ENCODE results near the gene RNF32. TPM values are rescaled to one million over a fixed set of nuclear protein-coding genes. Genes with fewer than 3 reads are reported as not detected.

Gene RNF32
- total RNA-seq (2014; rRNA removed; shearing (Covaris generic); ENCODE audit: low replicate concordance): 2.6 and 13.5 TPM in 2 replicates

DNA sequence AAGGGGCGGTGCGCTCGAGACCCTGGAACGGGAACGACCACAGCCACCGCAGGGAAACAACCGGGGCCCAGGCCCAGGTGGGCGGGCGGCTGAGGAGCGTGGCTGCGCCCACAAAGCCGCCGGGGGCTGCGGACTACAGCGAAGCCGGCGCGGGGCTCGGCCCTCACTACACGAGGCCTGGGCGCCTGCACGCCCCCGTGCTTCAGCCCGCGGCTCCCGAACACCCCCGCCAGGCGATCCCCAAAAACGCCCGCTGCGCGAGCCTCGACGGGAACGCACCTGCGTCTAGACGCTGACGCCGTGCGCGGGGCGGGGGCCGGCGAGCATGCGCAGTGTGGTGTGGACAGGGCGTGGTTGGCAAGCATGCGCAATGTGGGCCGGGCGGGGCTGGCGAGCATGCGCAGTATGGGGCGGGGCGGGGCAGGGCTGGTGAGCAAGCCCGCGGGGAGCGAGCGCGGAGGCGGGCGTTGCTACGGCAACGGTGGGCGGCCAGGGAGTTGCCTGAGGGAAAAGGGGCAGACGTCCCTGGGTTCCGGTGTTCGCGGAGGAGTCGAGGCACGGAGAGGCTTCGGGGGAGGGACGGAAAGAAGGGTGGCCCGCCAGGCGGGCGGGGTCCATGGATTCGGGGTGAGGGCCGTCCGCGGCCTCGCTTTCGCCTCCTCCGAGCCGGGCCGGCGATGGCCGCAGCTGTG is at the start of gene RNF32:
RNF32 (plus strand) TSS at position 518 of the 692 bp plus-strand sequence. CDS start 3,104 bp downstream, outside the sequence.
- DNase-seq (ENCODE audit: low read depth): peak; percentile 83
- in situ Hi-C loops (cut with HindIII; ENCODE audit: low pct_unique_long_range_greater_than_20kb, low sequenced_read_pairs): no loop called here

DNA sequence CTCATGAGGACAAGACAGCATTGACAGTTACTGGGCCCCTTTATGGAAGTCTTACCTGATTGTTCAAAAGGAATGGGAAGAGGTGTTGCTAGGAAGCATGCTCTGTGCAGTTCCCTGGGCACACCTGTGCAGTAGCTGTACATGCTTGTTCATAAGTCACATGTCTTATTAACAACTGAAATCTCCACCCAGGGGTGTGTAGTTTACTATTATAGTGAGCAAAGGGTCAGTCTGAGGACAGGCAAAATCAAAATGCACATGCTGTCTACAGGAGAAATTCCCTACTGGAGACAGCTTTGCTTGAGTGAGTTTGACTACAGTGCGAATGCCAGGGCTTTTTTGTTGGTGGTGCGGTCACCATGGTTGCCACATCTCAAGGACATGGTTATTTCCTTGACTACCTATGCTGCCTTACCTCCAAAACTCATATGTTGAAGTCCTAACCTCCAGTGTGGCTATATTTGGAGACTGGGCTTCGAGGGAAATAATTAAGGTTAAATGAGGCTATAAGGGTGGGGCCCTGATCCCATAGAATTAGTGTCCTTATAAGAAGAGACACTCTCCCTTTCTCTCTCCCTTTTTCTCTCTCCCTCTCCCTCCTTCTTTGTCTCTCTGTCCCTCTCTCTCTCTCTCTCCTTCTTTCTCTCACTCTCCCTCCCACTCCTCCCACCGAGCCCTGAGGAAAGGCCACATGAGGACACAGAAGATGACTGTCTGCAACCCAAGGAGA is 48.3 kb upstream of the RNF32 start:
- DNase-seq (ENCODE audit: low read depth): peak; percentile 3
- in situ Hi-C loops (cut with HindIII; ENCODE audit: low pct_unique_long_range_greater_than_20kb, low sequenced_read_pairs): no loop called here

DNA sequence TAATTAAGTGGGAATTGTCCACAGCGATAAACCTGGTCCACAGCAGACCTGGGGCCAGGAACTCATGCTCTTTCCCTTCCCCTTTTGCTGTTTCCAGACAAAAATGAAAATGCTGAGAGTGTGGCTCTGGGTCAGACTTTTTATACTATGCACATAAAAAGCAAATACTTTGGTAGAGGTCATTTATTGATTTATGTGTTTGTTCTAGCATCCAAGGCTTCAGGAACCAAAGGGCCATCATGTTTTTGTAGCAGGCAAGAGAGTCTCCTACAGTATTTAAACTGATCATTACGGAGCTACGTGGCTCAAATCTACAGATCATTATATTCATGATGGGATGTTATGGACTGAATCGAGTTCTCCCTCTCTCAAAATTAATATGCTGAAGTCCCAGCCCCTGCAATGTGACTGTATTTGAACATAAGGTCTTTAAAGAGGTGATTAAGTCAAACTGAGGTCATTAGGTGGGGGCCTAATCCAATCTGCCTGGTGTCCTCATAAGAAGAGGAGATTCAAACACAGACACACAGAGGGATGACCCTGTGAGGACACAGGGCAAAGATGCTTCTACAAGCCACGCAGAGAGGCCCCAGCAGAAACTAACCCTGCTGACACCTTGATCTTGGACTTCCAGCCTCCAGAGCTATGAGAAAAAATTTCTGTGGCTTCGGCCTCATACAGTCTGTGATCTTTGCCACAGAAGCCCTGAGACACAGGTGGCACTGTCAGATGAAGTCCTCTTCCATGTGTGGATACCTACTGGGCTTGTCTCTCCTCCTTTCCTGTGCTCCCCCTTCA is 46.1 kb upstream of the RNF32 start:
- DNase-seq (ENCODE audit: low read depth): no peak
- in situ Hi-C loops (cut with HindIII; ENCODE audit: low pct_unique_long_range_greater_than_20kb, low sequenced_read_pairs): no loop called here

DNA sequence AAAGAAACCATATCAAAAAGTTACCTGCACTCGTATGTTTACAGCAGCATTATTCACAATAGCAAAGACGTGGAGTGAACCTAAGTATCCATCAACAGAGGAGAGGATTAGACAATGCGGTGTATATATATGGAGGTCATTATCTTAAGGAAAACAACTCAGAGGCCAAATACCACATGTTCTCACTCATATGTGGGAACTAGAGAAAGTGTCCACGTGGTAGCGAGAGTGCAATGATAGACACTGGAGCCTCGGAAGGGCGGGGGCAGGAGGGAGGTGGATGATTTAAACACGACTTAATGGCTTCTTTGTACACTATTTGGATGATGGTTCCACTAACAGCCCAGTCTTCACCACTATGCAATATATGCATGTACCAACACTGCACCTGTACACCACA is 40.1 kb upstream of the RNF32 start:
- in situ Hi-C loops (cut with HindIII; ENCODE audit: low pct_unique_long_range_greater_than_20kb, low sequenced_read_pairs): no loop called here
- no peak for DNase-seq (ENCODE audit: low read depth)

DNA sequence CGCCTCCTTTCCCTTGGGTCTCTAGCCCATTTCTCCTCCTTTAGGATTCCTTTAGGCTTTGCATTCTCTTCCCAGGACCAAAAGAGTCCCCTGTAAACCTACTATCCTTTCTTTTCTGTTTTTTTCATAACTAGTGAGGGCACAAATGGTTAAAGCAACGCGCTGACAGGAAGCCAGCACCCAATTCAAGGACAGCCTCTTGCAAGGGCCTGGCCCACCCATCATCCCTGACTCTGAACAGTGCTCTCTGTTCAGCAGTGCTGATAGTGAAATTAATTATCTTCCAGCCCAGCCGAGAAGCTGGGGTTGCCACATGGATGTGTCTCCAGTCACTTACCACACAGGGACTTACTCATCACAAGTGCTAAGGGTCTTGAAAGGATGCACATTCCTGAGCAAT is 38.3 kb upstream of the RNF32 start:
- DNase-seq (ENCODE audit: low read depth): no peak
- in situ Hi-C loops (cut with HindIII; ENCODE audit: low pct_unique_long_range_greater_than_20kb, low sequenced_read_pairs): no loop called here

DNA sequence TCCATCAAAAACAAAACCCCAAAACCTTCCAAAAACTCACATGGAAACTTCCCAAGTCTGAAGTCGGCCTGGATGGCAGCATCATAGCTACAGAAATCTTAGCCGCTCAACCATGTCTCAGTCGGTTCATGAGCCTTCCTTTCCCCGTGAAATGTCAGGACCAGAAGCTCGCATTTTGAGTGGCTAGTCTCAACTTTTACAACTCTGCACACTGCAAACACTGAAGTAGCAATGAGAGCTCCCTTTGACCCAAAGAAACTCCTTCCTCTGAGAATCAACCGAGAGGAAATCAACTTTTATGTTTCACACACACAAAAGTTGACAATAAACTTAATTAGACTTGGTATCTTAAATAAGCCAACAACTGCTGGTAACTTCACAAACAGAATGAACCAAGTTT is 37.6 kb upstream of the RNF32 start:
- in situ Hi-C loops (cut with HindIII; ENCODE audit: low pct_unique_long_range_greater_than_20kb, low sequenced_read_pairs): no loop called here
- DNase-seq (ENCODE audit: low read depth): no peak

DNA sequence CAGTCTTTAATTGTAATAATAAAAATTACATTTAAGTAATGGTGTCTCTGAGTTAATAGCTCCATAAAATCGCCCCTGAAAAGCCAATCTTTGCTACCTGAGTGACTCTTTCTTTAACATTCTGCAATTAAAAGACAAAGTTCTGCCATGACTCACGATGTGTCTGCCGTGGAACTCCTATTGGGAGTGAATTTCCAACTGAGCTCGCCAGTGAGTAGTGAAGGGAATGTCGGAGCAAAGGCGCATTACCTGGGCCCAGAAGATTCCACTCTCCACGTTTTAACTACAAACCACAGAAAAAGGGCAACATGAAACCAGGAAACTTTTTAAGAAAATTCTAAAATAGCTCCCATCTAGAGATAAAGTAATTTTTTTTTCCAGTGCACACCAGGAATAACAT is 36.9 kb upstream of the RNF32 start:
- DNase-seq (ENCODE audit: low read depth): no peak
- in situ Hi-C loops (cut with HindIII; ENCODE audit: low pct_unique_long_range_greater_than_20kb, low sequenced_read_pairs): no loop called here

DNA sequence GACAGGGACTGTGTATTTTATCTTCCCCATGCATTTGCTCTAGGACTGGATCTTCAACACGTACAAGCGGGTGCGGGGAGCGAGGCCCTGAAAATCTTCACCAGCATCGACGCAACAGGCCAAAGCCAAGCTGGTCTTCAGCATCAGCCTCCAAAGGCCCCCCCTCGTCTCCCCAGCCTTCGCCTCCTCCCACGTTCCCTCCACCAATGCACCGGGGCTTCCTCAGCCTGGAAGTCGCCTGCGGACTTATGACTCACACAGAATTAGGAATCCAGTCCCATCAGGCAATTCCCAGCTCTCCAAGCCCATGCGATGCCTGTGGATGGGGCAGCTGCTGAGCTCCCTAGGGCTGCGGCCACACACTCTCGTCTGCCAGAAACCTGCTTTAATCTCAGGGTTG is 36.3 kb upstream of the RNF32 start:
- no peak for DNase-seq (ENCODE audit: low read depth)
- in situ Hi-C loops (cut with HindIII; ENCODE audit: low pct_unique_long_range_greater_than_20kb, low sequenced_read_pairs): no loop called here

DNA sequence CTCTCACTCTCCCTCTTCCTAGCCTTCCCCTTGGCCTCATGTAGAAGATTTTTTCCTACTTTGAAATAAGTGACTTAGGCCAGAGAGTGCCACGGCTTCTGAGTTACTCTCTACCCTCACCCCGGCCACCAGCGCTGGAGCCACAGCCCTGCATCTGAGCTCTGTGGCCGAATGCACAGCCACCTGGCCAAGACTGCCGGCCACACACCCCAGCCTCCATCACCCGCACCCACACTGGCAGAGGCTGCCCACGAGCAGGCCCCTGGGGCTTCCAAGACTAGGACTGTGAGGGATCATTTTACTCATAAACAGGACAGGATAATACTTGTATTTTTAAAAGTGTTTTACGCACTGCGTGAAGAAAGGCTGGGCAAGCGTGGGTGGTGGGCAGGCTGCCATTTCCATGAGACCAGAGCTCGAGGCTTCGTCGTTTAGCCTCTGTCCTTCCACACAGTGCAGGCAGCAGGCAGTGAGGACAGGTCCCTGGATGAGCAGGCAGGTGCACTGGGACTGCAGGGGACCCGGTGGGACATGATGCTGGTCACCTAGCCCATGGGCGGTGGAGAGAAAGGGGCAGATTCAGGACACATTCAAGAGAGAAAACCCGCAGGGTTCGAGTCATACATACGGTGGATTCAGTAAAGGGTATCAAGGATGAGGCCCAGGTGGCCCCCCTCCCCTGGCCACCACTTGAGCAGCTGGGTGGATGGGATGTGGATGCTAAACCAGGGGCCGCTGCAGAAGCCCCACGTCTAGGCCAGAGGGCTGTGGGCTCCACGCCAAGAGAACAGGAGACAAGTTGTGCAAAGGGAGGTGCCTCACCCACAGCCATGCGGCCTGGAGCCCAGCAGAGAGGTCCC is 35.5 kb upstream of the RNF32 start:
- DNase-seq (ENCODE audit: low read depth): no peak
- in situ Hi-C loops (cut with HindIII; ENCODE audit: low pct_unique_long_range_greater_than_20kb, low sequenced_read_pairs): no loop called here

DNA sequence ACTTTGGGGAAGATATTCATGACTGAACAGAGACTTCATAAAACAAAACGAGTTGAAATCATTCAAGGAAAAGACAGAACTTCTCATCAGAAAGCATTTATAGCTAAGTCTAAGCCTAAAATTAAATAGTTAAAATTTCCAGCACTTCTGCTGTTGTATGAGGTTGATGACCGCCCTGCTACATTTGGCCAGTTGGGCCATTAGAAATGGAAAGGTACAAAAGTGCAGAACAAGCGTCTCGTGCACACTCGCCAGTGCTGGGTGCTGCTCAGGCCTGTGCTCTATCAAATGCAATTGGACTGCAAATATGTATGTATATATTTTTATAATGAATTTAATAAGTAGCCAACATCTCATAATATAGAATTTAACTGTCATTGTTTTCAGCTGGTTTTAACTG is 34.4 kb upstream of the RNF32 start:
- DNase-seq (ENCODE audit: low read depth): no peak
- in situ Hi-C loops (cut with HindIII; ENCODE audit: low pct_unique_long_range_greater_than_20kb, low sequenced_read_pairs): no loop called here

DNA sequence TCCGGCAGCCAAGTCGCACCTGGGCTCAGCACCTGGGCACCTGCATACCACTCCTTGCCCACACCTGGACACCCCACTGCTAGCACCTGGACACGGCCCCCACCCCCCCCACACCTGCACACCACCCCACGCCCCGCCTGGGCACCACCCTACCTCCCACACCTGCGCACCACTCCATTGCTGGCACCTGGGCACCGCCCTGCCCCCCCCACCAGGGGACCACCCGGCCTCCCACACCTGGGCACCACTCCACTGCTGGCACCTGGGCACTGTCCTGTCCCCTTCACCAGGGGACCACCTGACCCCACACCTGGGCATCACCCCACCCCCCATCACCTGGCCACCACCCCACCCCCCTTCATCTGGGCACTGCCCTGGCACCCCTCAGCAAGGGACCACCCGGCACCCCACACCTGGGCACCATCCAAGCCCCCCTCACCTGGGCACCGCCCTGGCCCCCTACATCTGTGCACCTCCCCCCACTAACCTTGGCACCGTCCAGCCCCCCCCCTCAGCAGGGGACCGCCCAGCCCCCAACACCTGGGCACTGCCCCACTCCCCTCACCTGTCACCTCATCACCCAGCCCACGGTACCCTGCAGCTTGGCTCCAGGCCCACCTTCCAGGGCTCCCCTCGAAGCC is 33.8 kb upstream of the RNF32 start:
- in situ Hi-C loops (cut with HindIII; ENCODE audit: low pct_unique_long_range_greater_than_20kb, low sequenced_read_pairs): no loop called here
- DNase-seq (ENCODE audit: low read depth): no peak

DNA sequence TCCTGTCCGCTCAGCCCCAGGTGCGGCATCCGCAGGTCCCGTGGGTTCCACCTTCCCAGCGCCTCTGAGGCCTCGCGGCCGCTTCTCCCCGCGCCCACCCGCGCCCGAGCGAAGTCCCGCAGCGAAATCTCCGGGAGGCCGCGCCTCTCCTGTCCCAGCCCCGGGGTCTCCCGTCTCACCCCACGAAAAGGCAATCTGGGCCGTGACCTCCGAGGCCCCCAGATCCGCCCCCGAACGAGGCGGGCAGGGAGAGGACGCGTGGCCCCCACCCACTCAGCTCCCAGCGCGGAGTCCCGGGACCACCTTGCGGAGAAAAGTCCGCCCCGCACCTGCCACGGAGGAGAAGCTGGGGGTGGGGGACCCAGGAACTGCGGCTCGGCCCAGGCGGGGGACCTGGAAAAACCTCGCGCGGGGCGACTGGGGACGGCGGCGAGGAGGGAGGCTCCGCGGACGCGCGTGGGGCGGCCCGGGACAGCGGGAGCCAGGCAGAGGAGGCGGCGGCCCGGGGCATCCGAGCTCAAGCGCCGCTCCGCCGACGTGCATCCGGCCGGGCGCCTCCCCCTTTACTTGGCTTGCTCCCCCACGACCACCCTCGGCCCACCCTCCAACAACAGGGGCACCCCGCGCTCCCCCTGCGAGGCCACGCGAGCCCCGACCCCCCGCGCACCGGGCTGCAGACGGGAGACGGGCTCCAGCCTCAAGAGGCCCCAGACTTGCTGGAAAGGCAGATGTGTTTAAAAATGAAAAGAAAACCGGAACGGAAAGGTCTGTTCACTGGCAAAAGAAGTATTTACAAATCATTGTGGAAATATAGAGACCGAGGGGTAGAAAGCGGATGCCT is 33.0 kb upstream of the RNF32 start:
- in situ Hi-C loops (cut with HindIII; ENCODE audit: low pct_unique_long_range_greater_than_20kb, low sequenced_read_pairs): no loop called here
- no peak for DNase-seq (ENCODE audit: low read depth)

DNA sequence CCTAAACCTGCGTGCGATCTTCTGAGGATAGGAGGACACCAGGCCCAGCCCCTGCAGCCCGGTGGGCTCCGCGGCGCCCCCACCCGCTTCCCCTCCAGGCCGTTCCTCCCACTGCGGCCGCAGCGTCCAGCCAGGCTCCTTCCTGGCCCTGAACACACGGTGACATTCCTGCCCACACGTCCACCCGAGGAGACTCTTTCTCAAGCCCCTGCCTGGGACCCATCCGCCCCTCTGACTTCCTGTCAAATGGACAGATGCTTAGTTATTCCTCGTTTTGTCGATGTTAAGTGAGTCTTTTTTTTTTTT is 32.4 kb upstream of the RNF32 start:
- in situ Hi-C loops (cut with HindIII; ENCODE audit: low pct_unique_long_range_greater_than_20kb, low sequenced_read_pairs): no loop called here
- no peak for DNase-seq (ENCODE audit: low read depth)

DNA sequence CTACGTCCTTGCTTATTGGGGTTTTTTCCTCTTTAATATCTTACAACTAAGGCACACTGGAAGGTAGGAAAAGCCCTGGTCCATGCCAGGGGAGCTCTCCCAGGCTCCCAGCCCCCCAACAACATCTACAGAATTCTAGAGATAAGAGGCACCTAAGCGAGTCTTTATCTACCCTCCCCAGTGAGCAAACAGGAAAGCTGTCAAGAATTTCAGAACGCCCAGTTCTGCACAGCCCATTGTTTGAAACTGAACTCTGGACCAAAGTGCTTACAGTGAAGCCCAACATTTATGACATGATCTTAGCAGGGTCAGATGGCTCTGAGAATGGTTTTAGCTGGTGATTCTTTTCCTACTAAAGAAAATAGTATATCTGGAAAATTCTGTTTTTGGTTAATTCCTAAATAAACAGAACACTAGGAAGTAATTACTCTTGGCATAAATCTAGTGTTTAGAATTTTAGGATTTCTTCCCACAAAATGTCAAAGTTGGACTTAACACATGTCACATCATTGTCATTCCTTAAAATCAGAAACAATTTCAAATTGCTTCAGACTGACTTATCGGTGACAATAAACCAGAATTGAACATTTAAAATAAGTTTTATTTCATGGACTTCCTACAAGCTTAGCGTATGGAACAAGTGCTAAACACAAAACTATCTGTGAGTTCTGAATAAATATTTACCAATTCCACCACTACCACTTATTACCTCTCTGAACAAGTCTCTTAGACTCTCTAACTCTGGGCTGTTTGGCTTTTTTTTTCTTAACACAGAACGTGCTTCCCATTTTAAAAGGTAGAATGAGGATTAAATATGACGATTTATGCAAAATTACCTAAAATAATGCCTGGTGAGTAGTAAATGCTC is 31.3 kb upstream of the RNF32 start:
- in situ Hi-C loops (cut with HindIII; ENCODE audit: low pct_unique_long_range_greater_than_20kb, low sequenced_read_pairs): no loop called here
- no peak for DNase-seq (ENCODE audit: low read depth)

DNA sequence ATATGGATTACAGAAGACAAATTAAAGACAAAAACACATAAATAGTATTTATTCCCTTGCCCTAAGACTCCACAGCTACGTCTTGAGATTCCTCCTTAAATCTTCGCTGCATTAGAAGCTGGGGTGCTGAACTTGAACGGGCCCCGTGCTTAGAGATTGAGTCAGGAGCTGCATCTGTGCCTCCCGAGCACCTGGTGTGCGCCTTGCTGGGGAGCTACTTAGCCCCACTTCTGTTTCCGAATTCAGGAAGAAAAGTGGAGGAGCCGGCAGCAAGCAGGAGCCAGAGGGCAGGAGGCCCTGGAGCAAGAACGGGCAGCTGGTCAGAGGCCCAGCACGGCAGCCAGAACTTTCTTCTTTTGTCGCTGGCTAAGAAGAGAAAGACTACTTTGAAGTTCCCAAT is 30.4 kb upstream of the RNF32 start:
- DNase-seq (ENCODE audit: low read depth): no peak
- in situ Hi-C loops (cut with HindIII; ENCODE audit: low pct_unique_long_range_greater_than_20kb, low sequenced_read_pairs): no loop called here

DNA sequence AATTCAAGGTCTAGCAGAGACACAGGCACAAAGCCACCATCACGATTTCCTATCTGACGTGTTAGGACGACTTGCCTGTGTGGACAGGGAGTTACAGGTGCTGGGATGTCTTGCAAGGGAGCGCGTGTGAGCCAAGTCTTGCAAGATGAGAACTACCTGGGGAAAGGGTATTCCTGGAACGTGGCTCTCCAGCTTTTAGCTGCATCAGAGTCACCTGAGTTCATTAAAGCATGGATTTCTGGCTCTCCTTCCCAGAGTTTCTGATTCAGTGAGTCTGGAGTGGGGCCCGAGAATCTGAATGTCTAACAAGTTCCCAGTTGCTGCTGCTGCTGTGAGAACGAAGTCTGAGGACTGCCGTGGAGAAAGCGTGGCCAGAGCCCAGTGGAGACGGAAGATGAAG is 30.0 kb upstream of the RNF32 start:
- in situ Hi-C loops (cut with HindIII; ENCODE audit: low pct_unique_long_range_greater_than_20kb, low sequenced_read_pairs): no loop called here
- no peak for DNase-seq (ENCODE audit: low read depth)

Data from Caki2 (cell line).